ENCODE results near the gene HEG1.

DNA sequence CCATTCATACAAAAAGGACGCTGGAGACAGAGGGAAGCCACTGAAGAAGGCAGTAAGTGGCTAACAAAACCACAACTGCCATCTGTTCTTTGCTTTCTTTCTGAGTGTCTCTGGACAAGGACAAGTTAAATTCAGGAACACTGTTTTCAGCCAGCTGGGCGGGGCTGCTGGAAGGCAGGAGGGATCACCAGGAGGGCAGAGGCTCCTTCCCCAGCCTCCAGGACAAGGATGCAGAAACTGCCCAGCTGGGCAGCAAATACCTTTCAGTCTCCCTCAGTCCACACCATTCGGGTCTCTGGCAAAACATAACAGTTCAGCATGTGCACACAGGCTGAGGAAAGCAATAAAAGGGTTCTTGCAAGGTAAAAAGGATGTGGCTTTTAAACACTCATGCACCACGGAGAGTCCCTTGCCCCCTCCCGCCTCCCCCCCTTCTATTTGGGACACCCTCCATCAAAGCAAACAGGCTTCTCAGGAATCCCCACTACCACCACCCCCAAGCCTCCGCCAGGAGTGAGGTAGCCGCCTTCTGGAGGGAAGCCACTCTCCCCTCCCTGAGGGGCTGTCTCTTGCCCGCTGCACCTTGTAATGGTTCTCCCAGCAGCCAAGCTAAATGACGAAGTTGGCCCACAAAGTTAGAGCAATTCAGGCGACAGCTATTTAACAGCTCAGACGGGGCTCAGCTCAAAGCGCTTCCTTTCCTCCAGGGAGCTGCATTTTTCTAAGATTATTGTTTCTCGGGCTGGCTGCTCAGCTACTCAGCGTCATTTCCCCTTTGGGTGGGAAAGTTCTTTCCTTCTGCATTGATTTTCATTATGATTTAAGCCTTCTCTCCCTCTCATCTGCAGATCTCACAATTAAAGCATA lies 3.8 kb downstream of the HEG1 start:
- TF ChIP-seq, protein P1, sequence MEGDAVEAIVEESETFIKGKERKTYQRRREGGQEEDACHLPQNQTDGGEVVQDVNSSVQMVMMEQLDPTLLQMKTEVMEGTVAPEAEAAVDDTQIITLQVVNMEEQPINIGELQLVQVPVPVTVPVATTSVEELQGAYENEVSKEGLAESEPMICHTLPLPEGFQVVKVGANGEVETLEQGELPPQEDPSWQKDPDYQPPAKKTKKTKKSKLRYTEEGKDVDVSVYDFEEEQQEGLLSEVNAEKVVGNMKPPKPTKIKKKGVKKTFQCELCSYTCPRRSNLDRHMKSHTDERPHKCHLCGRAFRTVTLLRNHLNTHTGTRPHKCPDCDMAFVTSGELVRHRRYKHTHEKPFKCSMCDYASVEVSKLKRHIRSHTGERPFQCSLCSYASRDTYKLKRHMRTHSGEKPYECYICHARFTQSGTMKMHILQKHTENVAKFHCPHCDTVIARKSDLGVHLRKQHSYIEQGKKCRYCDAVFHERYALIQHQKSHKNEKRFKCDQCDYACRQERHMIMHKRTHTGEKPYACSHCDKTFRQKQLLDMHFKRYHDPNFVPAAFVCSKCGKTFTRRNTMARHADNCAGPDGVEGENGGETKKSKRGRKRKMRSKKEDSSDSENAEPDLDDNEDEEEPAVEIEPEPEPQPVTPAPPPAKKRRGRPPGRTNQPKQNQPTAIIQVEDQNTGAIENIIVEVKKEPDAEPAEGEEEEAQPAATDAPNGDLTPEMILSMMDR (IDR thresholded peaks at IDR 0.05), result no peak
- no peak for TF ChIP-seq POLR2A (IDR thresholded peaks at IDR 0.05)

All from heart left ventricle (tissue), 13 donors.